Gastrocnemius medialis (tissue), 4 donors: ENCODE measurements around the gene MPC1. TPM values are rescaled to one million over a fixed set of nuclear protein-coding genes. Genes with fewer than 3 reads are reported as not detected.
"Not testable (repeated sequence)": the region's sequence is repeated elsewhere in the genome, so short reads cannot be mapped to it uniquely, and the experiment has no call there.

Source experiments
- ATAC-seq, 2 donors: fragments of 150-250 bp; one replicate each; pipeline ENCODE4 v1.9.1; 2016
- DNase-seq, 2 donors: peaks; one replicate each; pipeline ENCODE4 v3.0.0-alpha.2; 2019
- H3K27ac ChIP-seq, 4 donors: fragments of 200-600 bp; sonication (generic); 1 replicate in 1 of 4; 2 replicates in 3 of 4; pipeline ENCODE4 v1.5.1; 2016 to 2018; ENCODE audit warnings: mild to moderate bottlenecking in 2 of 4, moderate library complexity in 1 of 4
- H3K27me3 ChIP-seq, 3 donors: fragments of 200-600 bp; sonication (generic) in 2 of 3; 1 replicate in 1 of 3; 2 replicates in 2 of 3; pipeline versions ENCODE4 v1.5.1 to v1.6.0; 2016 to 2019; ENCODE audit warnings: mild to moderate bottlenecking in 1 of 3, moderate library complexity in 1 of 3
- H3K36me3 ChIP-seq, 2 donors: fragments of 200-600 bp; sonication (generic) in 1 of 2; one replicate each; pipeline ENCODE4 v1.5.1; 2017 to 2018
- H3K4me1 ChIP-seq, 2 donors: fragments of 200-600 bp; sonication (generic) in 1 of 2; one replicate each; pipeline ENCODE4 v1.5.1; 2016 to 2017; ENCODE audit warnings: mild to moderate bottlenecking in 2 of 2
- H3K4me3 ChIP-seq, 4 donors: fragments of 200-600 bp; sonication (generic) in 3 of 4; 1 replicate in 1 of 4; 2 replicates in 3 of 4; pipeline ENCODE4 v1.5.1; 2016 to 2019; ENCODE audit warnings: mild to moderate bottlenecking in 2 of 4
- H3K9me3 ChIP-seq, 3 donors: fragments of 200-600 bp; sonication (generic) in 2 of 3; 1 replicate in 1 of 3; 2 replicates in 2 of 3; pipeline ENCODE4 v1.5.1; 2016 to 2019
- CTCF ChIP-seq, 5 experiments: fragments of 450-650 bp in 3 of 5; fragments of 200-600 bp in 2 of 5; sonication (generic) in 2 of 5; IDR thresholded peaks in 4 of 5; conservative IDR thresholded peaks in 1 of 5; 1 replicate in 4 of 5; 2 replicates in 1 of 5; pipeline ENCODE4 v1.5.1; 2016 to 2019; ENCODE audit warnings: antibody characterized with exemption in 5 of 5, mild to moderate bottlenecking in 3 of 5, moderate library complexity in 3 of 5
- POLR2A ChIP-seq, 2 donors: fragments of 450-650 bp; IDR thresholded peaks; one replicate each; pipeline ENCODE4 v1.6.1; 2017; ENCODE audit warnings: antibody characterized with exemption in 2 of 2, mild to moderate bottlenecking in 2 of 2, moderate library complexity in 2 of 2
- in situ Hi-C, 4 donors: fragments of 200-750 bp; cut with MboI; loops; one replicate each; pipeline versions ENCODE4 v1.15.0 to v1.8.0; 2017; ENCODE audit warnings: low sequenced_read_pairs in 4 of 4
- intact Hi-C: fragments of 100-400 bp; cut with DNase I; formaldehyde crosslinking; loops from one replicate; pipeline ENCODE4 v1.15.1; 2023; ENCODE audit warnings: low total_unique reads
- total RNA-seq, 4 donors: library from RNA; depleted of rRNA; stranded (reverse); fragments of >200 nt; gene quantifications; one replicate each; pipeline versions ENCODE4 v1.1.0 to v1.2.3, GENCODE V29; 2016

MPC1 gene
- total RNA-seq, 4 donors from 2014 or later = 75.0 to 127 (median 97.4) TPM

GRCh38 chr6:166402582-166403277 lies 20.0 kb upstream of the MPC1 start:
- H3K4me3 ChIP-seq = no peak overlapping the region
- no peak for ATAC-seq
- peaks cover 0 to 4% (median 0%) of the 10 kb centered on the region in 3 donors for H3K27me3 ChIP-seq
- no peaks in the 10 kb centered on the region for H3K9me3 ChIP-seq
- no peak for DNase-seq
- no peaks in the 10 kb centered on the region for H3K36me3 ChIP-seq
- H3K27ac ChIP-seq = no peak overlapping the region
- in situ Hi-C loops = loop anchor here (5.0 to 10.0 kb wide), 3 partner anchors 125 to 130 kb away; no protein-coding TSS in a partner anchor
- H3K4me1 ChIP-seq = no peaks in the 10 kb centered on the region
- intact Hi-C loops = no loop called here
- TF ChIP-seq POLR2A (IDR thresholded peaks at IDR 0.05) (no peak), CTCF (IDR thresholded peaks at IDR 0.05 in 4 of 5, conservative IDR thresholded peaks at IDR 0.05 in 1 of 5) (no peak)

GRCh38 chr6:166400649-166401250 lies 18.0 kb upstream of the MPC1 start:
- not testable (repeated sequence) for H3K4me3 ChIP-seq
- TF ChIP-seq CTCF (IDR thresholded peaks at IDR 0.05 in 4 of 5, conservative IDR thresholded peaks at IDR 0.05 in 1 of 5) = peak; percentile 59 to 85 (median 80)
- in situ Hi-C loops = loop anchor here (5.0 to 10.0 kb wide), 3 partner anchors 123 to 128 kb away; no protein-coding TSS in a partner anchor

GRCh38 chr6:166400181-166400580 lies 17.4 kb upstream of the MPC1 start:
- in situ Hi-C loops (loop anchor here (5.0 to 10.0 kb wide), 3 partner anchors 123 to 128 kb away; no protein-coding TSS in a partner anchor), intact Hi-C loops (loop anchor here (1.0 kb wide), 1 partner anchor 87 kb away; no protein-coding TSS in a partner anchor)
- no peak overlapping the region for H3K4me3 ChIP-seq
- H3K27me3 ChIP-seq = peaks cover 0 to 4% (median 0%) of the 10 kb centered on the region in 3 donors
- TF ChIP-seq CTCF (IDR thresholded peaks at IDR 0.05 in 4 of 5, conservative IDR thresholded peaks at IDR 0.05 in 1 of 5) = no peak
- no peak for TF ChIP-seq POLR2A (IDR thresholded peaks at IDR 0.05)
- no peak overlapping the region for H3K27ac ChIP-seq
- H3K9me3 ChIP-seq = no peaks in the 10 kb centered on the region
- ATAC-seq (no peak), DNase-seq (no peak)
- no peaks in the 10 kb centered on the region for H3K4me1 ChIP-seq
- no peaks in the 10 kb centered on the region for H3K36me3 ChIP-seq

More at GRCh38 chr6:166400649-166401250, 18.0 kb upstream of the MPC1 start:
- H3K27ac ChIP-seq, H3K4me1 ChIP-seq, H3K27me3 ChIP-seq, H3K36me3 ChIP-seq, H3K9me3 ChIP-seq: not testable (repeated sequence)
- DNase-seq (peak; percentile 46 to 48), ATAC-seq (peak; percentile 66 to 84)
- intact Hi-C loops = loop anchor here (1.0 kb wide), 2 partner anchors 87 to 125 kb away; no protein-coding TSS in a partner anchor

- Histone ChIP-seq H3K4me3 (no peak overlapping the region), H3K36me3 (no peaks in the 10 kb centered on the region), H3K9me3 (no peaks in the 10 kb centered on the region), H3K27ac (no peak overlapping the region), H3K4me1 (peaks cover 4 to 7% of the 10 kb centered on the region in 2 donors), H3K27me3 (no peaks in the 10 kb centered on the region)
- DNase-seq (no peak), ATAC-seq (no peak)
- intact Hi-C loops = no loop called here
- TF ChIP-seq POLR2A (IDR thresholded peaks at IDR 0.05) (no peak), CTCF (IDR thresholded peaks at IDR 0.05 in 4 of 5, conservative IDR thresholded peaks at IDR 0.05 in 1 of 5) (no peak)
- in situ Hi-C loops = no loop called here
These were observed 15.6 kb upstream of the MPC1 start for GRCh38 chr6:166398348-166398747.
